Parathyroid adenoma (tissue), 2 donors: Measurements from ENCODE around the gene CRAMP1.

Experiments used
- H2AFZ ChIP-seq: fragments of 300-600 bp; sonication (generic); one replicate; pipeline ENCODE4 v1.7.0; 2017; ENCODE audit warnings: antibody characterized with exemption, mild to moderate bottlenecking
- H3K27ac ChIP-seq: fragments of 300-600 bp; sonication (generic); one replicate; pipeline ENCODE4 v1.7.0; 2017
- H3K27me3 ChIP-seq: fragments of 300-600 bp; sonication (generic); one replicate; pipeline ENCODE4 v1.7.0; 2017; ENCODE audit warnings: low read length; ENCODE audit not compliant: control insufficient read depth, insufficient read depth
- H3K36me3 ChIP-seq: fragments of 300-600 bp; sonication (generic); one replicate; pipeline ENCODE4 v1.7.0; 2017; ENCODE audit warnings: low read length; ENCODE audit not compliant: control insufficient read depth, insufficient read depth
- H3K4me1 ChIP-seq: fragments of 300-600 bp; sonication (generic); one replicate; pipeline ENCODE4 v1.7.0; 2017; ENCODE audit warnings: control low read depth
- H3K4me2 ChIP-seq: fragments of 300-600 bp; sonication (generic); one replicate; pipeline ENCODE4 v1.7.0; 2017; ENCODE audit warnings: low read length
- H3K4me3 ChIP-seq: fragments of 300-600 bp; sonication (generic); one replicate; pipeline ENCODE4 v1.7.0; 2017; ENCODE audit warnings: low read depth, low read length
- H3K79me2 ChIP-seq: fragments of 300-600 bp; sonication (generic); one replicate; pipeline ENCODE4 v1.7.0; 2017; ENCODE audit warnings: control low read depth
- H3K9ac ChIP-seq: fragments of 300-600 bp; sonication (generic); one replicate; pipeline ENCODE4 v1.7.0; 2017; ENCODE audit warnings: mild to moderate bottlenecking
- H3K9me3 ChIP-seq: fragments of 300-600 bp; sonication (generic); one replicate; pipeline ENCODE4 v1.7.0; 2017; ENCODE audit warnings: low read length; ENCODE audit not compliant: control insufficient read depth
- CTCF ChIP-seq: fragments of 300-600 bp; sonication (generic); IDR thresholded peaks from one replicate; pipeline ENCODE4 v1.7.0; 2017; ENCODE audit warnings: antibody characterized with exemption, mild to moderate bottlenecking
- donor health status: primary hyperparathyroidism.

The CRAMP1 gene

GRCh38 chr16:1639860-1640259, 27.7 kb downstream of the CRAMP1 start:
- Histone ChIP-seq H2AFZ (no peak overlapping the region), H3K4me1 (no peaks in the 10 kb centered on the region), H3K36me3 (no peaks in the 10 kb centered on the region), H3K4me3 (no peak overlapping the region), H3K9me3 (no peaks in the 10 kb centered on the region), H3K27ac (no peak overlapping the region), H3K27me3 (no peaks in the 10 kb centered on the region), H3K4me2 (no peak overlapping the region), H3K9ac (no peak overlapping the region), H3K79me2 (peaks cover 47% of the 10 kb centered on the region)
- no peak for TF ChIP-seq CTCF

- TF ChIP-seq CTCF, result no peak
- Histone ChIP-seq H3K4me1 (no peaks in the 10 kb centered on the region), H3K36me3 (no peaks in the 10 kb centered on the region), H3K4me2 (no peak overlapping the region), H3K27ac (no peak overlapping the region), H3K9ac (no peak overlapping the region), H3K9me3 (no peaks in the 10 kb centered on the region), H2AFZ (no peak overlapping the region), H3K4me3 (no peak overlapping the region), H3K79me2 (peaks cover 45% of the 10 kb centered on the region), H3K27me3 (no peaks in the 10 kb centered on the region)
Observed at GRCh38 chr16:1640261-1640941, 28.2 kb downstream of the CRAMP1 start.

GRCh38 chr16:1641261-1641660, 29.1 kb downstream of the CRAMP1 start:
- no peaks in the 10 kb centered on the region for H3K4me1 ChIP-seq
- no peak overlapping the region for H2AFZ ChIP-seq
- H3K4me2 ChIP-seq, result no peak overlapping the region
- H3K27me3 ChIP-seq, result no peaks in the 10 kb centered on the region
- TF ChIP-seq CTCF, result no peak
- no peaks in the 10 kb centered on the region for H3K36me3 ChIP-seq
- no peaks in the 10 kb centered on the region for H3K9me3 ChIP-seq
- no peak overlapping the region for H3K4me3 ChIP-seq
- peaks cover 41% of the 10 kb centered on the region for H3K79me2 ChIP-seq
- no peak overlapping the region for H3K27ac ChIP-seq
- no peak overlapping the region for H3K9ac ChIP-seq

- no peak overlapping the region for H3K4me3 ChIP-seq
- H3K4me2 ChIP-seq, result no peak overlapping the region
- H3K9ac ChIP-seq, result no peak overlapping the region
- H2AFZ ChIP-seq, result no peak overlapping the region
- H3K27ac ChIP-seq, result no peak overlapping the region
- no peaks in the 10 kb centered on the region for H3K27me3 ChIP-seq
- peaks cover 37% of the 10 kb centered on the region for H3K79me2 ChIP-seq
- no peak for TF ChIP-seq CTCF
- no peaks in the 10 kb centered on the region for H3K36me3 ChIP-seq
- H3K9me3 ChIP-seq, result no peaks in the 10 kb centered on the region
- no peaks in the 10 kb centered on the region for H3K4me1 ChIP-seq
Observed at GRCh38 chr16:1642148-1642547, 30.0 kb downstream of the CRAMP1 start.

GRCh38 chr16:1642753-1643152, 30.6 kb downstream of the CRAMP1 start:
- Histone ChIP-seq H3K4me1 (no peaks in the 10 kb centered on the region), H3K4me3 (no peak overlapping the region), H3K36me3 (no peaks in the 10 kb centered on the region), H3K79me2 (peaks cover 33% of the 10 kb centered on the region), H2AFZ (no peak overlapping the region), H3K9ac (no peak overlapping the region), H3K27ac (no peak overlapping the region), H3K9me3 (no peaks in the 10 kb centered on the region), H3K4me2 (no peak overlapping the region), H3K27me3 (no peaks in the 10 kb centered on the region)
- TF ChIP-seq CTCF, result no peak
